Stimulated activated CD4-positive, alpha-beta T cell treated with anti-CD3 and anti-CD28 coated beads, Interleukin-15, amount 100 ng/mL, for 1 hour (primary cell): ENCODE measurements around the gene SELENOP.
A peak's percentile ranks its signal among the peaks of the same experiment; 100 is the strongest.

Experiments
- DNase-seq, 2 donors: peaks; one replicate each; pipeline ENCODE4 v3.0.0-alpha.2; 2020; ENCODE audit warnings: low read depth in 1 of 2, low spot score in 1 of 2

Gene SELENOP

GRCh38 chr5:42798284-42799240 is 13.1 kb downstream of the SELENOP start:
- no peak for DNase-seq

GRCh38 chr5:42791151-42791550 is 20.5 kb downstream of the SELENOP start:
- no peak for DNase-seq

- no peak for DNase-seq
Measured at GRCh38 chr5:42787845-42788244, 23.8 kb downstream of the SELENOP start.

- no peak for DNase-seq
Measured at GRCh38 chr5:42787073-42787472, 24.6 kb downstream of the SELENOP start.

- DNase-seq: no peak
Measured at GRCh38 chr5:42785756-42786155, 25.9 kb downstream of the SELENOP start.

GRCh38 chr5:42784132-42784531 is 27.6 kb downstream of the SELENOP start:
- DNase-seq: no peak

GRCh38 chr5:42781584-42781983 is 30.1 kb downstream of the SELENOP start:
- no peak for DNase-seq

- no peak for DNase-seq
Measured at GRCh38 chr5:42779083-42779482, 32.6 kb downstream of the SELENOP start.

- DNase-seq: no peak
Measured at GRCh38 chr5:42772265-42772993, 39.3 kb downstream of the SELENOP start.

GRCh38 chr5:42770003-42770402 is 41.7 kb downstream of the SELENOP start:
- DNase-seq: no peak

- no peak for DNase-seq
Measured at GRCh38 chr5:42768106-42768504, 43.6 kb downstream of the SELENOP start.

GRCh38 chr5:42767491-42768105 is 44.1 kb downstream of the SELENOP start:
- DNase-seq: no peak

- DNase-seq: no peak
Measured at GRCh38 chr5:42761791-42762190, 49.9 kb downstream of the SELENOP start.

GRCh38 chr5:42760426-42760825 is 51.3 kb downstream of the SELENOP start:
- no peak for DNase-seq

GRCh38 chr5:42759456-42759855 is 52.2 kb downstream of the SELENOP start:
- no peak for DNase-seq

GRCh38 chr5:42756606-42757601 is 54.8 kb downstream of the SELENOP start, which contains the start of gene CCDC152:
Gene CCDC152 (plus strand): TSS chr5:42756818. CDS start chr5:42759122, 2,304 bp downstream.
- DNase-seq: peak; percentile 5 to 28

GRCh38 chr5:42753099-42753498 is 58.6 kb downstream of the SELENOP start:
- DNase-seq: no peak

GRCh38 chr5:42751044-42751443 is 60.6 kb downstream of the SELENOP start:
- DNase-seq: no peak

- DNase-seq: no peak
Measured at GRCh38 chr5:42750507-42750906, 61.2 kb downstream of the SELENOP start.
